Cerebellar cortex (tissue), 1 donor: Measurements from ENCODE around the gene SLC29A1.
"Not testable (repeated sequence)": the region's sequence is repeated elsewhere in the genome, so short reads cannot be mapped to it uniquely, and the experiment has no call there.

ENCODE experiments used
- DNase-seq: peaks from one replicate; pipeline ENCODE4 v3.0.0-alpha.2; 2015; ENCODE audit warnings: low spot score

The SLC29A1 gene

DNA sequence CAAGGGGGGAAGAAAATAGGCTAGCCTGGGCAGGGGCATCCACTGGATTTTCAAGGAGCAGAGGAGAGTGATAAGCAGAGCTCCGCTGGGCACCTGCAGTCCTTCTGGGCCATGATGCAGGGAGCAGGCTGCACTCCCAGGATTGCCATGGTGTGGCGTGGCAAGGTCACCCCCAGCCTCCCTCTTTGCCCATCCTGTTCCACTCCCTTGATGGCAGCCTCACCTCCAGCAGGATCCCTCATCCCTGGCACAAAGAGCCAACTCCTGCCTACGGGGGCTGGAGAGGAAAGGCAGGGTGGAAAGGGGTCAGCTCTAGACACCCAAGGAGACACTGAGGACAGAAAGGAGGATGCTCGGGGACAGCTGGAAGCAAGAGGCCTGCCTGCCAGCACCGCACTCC is 29.1 kb upstream of the SLC29A1 start:
- DNase-seq = no peak

GRCh38 chr6:44196351-44196750 is 27.0 kb upstream of the SLC29A1 start:
- not testable (repeated sequence) for DNase-seq

- DNase-seq = no peak
Measured at GRCh38 chr6:44198684-44199083, 24.7 kb upstream of the SLC29A1 start.

GRCh38 chr6:44199883-44200282 is 23.5 kb upstream of the SLC29A1 start:
- no peak for DNase-seq

GRCh38 chr6:44201200-44201599 is 22.2 kb upstream of the SLC29A1 start:
- no peak for DNase-seq

DNA sequence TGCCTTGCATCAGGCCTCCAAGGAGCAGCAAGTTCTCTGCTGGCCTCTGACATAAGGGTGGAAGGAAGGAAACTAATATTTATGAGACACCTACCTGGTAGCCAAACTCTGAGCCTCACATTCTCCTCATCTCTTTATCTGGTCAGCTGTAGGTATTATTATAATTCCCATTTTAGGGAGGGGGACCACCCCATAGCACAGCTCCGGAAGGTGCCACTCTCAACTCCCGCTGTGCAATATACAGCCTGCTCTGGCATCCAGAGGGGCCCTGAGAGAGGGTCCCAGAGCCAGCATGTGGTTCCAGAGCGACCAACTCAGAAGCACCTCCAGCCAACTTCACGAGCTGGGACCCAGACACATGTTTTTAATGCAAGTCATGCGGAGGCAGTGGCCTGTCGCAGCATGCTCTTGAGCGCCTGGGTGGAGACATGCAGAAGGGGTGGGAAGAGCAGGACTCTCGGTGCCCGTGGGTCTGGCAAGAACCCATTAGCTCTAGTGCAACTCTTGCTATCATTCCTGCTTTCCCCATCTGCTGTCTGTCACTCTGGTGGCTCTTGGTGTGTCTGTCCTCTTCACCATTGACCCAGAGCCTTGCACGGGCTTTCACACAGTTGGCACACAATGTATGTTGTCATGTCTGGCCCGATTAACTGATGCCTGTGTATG is 21.6 kb upstream of the SLC29A1 start:
- DNase-seq = no peak

DNA sequence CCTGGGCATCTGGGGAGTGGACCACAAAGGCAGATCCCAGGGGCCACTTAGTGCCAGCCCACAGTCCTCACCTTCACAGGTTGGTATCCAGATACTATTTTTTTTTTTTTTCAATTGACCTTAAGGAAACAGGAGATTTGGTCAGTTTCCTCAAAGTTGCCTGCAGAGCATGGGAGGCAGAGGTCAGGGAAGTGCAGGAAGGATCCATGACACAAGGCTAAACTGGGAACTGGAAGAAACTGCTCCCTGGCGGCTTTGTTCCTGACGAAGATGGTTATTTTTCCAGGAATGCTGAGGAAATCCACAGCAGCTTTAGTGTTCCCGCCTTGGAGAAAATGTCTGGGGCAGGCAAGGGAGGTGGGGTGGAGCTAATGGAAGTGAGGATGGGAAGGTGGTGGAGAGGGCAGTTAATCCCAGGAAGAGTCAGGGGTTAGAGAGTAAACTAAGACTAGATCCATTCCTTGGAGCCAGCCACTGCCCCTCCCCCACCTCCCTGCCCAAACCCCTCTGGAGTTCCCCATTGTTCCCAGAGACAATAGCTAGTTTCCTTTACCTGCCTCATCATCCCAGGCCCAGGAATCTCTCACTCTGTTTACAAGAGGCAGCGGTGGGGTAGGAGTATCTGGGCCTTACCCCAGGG is 20.9 kb upstream of the SLC29A1 start:
- no peak for DNase-seq

GRCh38 chr6:44202972-44203750 is 20.2 kb upstream of the SLC29A1 start:
- DNase-seq = no peak

DNA sequence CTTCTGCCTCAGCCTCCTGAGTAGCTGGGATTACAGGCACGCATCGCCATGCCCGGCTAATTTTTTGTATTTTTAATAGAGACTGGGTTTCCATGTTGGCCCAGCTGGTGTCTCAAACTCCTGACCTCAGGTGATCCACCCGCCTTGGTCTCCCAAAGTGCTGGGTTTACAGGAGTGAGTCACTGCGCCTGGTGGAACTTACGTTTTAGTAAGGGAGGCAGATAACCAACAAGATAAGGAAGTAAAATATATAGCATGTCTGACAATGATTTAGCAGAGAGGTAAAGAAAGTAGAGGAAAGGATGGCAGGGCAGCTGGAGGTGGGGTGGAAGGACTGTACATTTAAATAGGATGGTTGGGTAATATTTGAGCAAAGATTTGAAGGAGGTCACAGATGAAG is 19.4 kb upstream of the SLC29A1 start:
- no peak for DNase-seq

GRCh38 chr6:44207966-44208365 is 15.4 kb upstream of the SLC29A1 start:
- DNase-seq = no peak

GRCh38 chr6:44211284-44211683 is 12.1 kb upstream of the SLC29A1 start:
- DNase-seq = no peak

DNA sequence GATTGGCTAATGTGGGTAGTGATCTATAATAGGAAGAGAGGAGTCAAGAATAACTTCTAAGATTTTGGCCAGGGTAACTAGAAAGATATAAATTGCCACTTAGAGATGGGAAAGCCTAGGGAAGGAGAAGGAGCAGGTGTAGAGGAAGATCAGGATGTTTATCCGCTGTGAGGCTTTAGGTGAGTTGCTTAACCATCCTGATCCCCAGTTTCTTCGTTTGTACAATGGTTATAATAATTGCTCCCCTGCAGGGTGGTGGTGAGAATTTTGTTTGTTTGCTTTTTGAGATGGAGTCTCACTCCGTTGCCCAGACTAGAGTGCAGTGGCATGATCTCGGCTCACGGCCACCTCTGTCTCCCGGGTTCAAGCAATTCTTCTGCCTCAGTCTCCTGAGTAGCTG is 9.1 kb upstream of the SLC29A1 start:
- no peak for DNase-seq

DNA sequence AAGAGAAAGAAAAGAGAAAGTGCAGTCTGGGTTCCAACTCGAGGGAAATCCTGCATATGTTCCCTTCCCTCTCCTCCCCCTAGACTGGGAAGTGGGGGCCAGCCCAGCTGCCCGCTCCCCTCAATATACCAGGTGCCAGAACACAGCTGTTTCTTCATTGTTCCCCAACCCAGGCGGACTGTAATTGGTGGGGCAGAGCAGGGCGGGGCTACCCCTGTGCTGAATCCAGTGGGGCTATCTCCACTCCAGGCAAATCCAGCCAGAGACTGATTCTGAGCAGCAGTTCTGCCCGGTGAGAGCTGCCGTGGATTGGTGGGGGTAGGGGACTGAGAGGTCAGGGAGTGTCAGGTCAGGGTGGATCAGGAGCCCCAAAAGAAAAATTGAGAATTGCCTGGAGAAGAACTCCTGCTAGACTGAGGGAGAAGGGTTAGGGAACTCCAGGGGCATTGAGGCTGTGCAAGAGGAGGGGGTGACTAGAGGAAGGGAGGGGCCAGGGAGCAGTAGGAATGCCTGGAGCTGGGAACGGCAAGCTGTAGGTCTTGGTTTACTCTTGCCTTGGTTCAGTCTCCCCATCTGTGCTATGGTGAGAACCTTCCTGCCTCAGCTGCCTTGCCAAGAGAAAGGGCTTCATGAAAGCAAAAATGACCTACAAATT is 6.6 kb upstream of the SLC29A1 start, which contains the start of gene MYMX:
TSS of gene MYMX (plus strand) at position 250 of the 655 bp plus-strand sequence. CDS start 546 bp downstream, outside the sequence.
- peak; percentile 61 for DNase-seq

- DNase-seq = peak; percentile 71
Measured at GRCh38 chr6:44217332-44218143, 5.9 kb upstream of the SLC29A1 start.

- DNase-seq = peak; percentile 65
Measured at GRCh38 chr6:44219053-44219814, 4.2 kb upstream of the SLC29A1 start.

DNA sequence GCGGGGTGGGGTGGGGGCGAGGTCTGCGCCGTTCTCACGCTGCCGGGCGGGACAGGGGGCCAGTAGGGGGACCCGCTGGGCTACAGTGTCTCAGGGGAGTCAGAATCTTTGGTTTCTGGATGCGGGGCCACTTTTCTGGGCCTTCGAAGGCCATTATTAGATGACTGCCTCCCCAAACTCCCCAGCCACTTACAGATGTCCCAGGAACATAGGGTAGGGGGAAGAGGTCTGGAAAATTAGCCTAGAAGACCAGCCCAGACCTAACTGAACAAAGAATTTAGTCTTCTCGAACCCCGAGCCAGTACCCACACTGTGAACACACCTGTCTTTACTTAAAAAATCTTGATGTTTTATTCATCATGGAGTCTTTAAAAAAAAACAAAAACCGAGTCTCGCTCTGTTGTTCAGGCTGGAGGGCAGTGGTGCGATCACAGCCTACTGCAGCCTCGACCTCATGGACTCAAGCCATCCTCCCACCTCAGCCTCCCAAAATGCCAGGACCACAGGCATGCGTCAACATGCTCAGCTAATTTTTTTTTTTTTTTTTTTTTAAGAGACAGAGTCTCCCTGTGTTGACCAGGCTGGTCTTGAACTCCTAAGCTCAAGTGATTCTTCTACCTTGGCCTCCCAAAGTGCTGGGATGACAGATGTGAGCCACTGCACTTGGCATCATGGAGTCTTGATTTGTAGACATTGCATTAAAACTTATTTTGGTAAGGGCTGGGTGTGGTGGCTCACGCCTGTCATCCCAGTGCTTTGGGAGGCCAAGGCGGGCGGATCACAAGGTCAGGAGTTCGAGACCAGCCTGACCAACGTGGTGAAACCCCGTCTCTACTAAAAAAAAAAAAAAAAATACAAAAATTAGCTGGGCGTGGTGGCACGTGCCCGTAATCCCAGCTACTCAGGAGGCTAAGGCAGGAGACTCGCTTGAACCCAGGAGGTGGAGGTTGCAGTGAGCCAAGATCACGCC is 3.3 kb upstream of the SLC29A1 start:
- DNase-seq = no peak

- no peak for DNase-seq
Measured at GRCh38 chr6:44220913-44221290, 2.5 kb upstream of the SLC29A1 start.

DNA sequence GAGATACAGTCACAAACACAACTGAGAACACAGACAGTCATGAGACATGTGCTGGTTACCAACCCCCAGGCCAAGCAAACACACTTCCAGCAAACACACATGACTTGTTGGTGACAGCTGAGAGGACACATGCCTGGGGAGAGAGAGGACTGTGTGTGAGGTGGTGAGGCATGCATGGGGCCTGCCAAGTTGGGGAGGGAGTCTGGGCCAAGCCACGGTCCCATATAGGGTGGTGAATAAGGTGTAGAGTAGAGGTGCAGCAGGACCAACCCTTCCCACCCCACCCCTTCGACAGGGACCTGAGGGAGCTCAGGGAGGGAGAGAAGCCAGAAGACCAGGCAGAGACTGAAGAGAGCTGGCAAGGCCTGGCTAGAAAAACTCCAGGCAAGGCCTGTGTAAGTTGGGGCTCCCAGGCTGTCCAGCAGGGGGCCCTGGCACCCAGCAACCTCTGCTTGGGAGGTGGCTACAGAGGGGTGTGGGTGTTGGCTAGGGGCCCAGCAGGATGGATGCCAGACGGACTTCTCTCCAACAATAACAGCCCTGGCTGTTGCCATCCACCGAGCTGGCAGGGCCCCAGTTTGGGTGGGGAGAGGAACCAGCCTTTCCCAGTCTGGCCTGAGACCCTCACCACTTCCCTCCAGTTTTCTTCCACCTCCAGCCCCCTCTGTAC is 2.0 kb upstream of the SLC29A1 start:
- DNase-seq = peak; percentile 80

DNA sequence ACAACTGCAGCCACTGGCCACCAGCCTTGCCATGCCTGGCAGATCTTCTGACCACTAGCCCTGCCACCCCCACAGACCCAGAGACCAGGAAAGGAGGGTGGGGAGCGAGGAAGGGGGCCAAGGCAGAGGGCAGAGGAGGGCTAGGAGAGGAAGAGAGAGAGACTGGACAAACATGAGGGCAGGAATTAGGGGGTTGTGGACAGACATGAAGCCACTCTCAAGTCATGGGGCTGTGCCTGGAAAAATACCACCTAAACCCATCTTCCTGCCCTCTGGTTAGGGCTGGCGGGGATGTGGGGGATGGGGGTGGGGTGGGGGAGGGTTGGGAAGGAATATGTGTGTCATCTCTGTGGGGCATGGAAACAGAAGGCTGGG is 1.4 kb upstream of the SLC29A1 start:
- no peak for DNase-seq
